Measurements from ENCODE around the gene ADAMTS17. TPM values are rescaled to one million over a fixed set of nuclear protein-coding genes. Genes with fewer than 3 reads are reported as not detected.

ADAMTS17 gene
- total RNA-seq, 1 experiment from 2014 or later: 1.6 TPM

- peaks cover 6% of the 10 kb centered on the region for H3K4me1 ChIP-seq (ENCODE audit: control insufficient read depth, insufficient read depth, low read length)
- ATAC-seq (no peak), DNase-seq (ENCODE audit: low read depth, low spot score) (no peak)
- no peaks in the 10 kb centered on the region for H3K36me3 ChIP-seq (ENCODE audit: control insufficient read depth, insufficient read depth, low read length)
- no peaks in the 10 kb centered on the region for H3K27me3 ChIP-seq (ENCODE audit: control insufficient read depth, insufficient read depth, low read length)
- TF ChIP-seq, protein P1, sequence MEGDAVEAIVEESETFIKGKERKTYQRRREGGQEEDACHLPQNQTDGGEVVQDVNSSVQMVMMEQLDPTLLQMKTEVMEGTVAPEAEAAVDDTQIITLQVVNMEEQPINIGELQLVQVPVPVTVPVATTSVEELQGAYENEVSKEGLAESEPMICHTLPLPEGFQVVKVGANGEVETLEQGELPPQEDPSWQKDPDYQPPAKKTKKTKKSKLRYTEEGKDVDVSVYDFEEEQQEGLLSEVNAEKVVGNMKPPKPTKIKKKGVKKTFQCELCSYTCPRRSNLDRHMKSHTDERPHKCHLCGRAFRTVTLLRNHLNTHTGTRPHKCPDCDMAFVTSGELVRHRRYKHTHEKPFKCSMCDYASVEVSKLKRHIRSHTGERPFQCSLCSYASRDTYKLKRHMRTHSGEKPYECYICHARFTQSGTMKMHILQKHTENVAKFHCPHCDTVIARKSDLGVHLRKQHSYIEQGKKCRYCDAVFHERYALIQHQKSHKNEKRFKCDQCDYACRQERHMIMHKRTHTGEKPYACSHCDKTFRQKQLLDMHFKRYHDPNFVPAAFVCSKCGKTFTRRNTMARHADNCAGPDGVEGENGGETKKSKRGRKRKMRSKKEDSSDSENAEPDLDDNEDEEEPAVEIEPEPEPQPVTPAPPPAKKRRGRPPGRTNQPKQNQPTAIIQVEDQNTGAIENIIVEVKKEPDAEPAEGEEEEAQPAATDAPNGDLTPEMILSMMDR (IDR thresholded peaks at IDR 0.05): no peak
- TF ChIP-seq, protein P2, sequence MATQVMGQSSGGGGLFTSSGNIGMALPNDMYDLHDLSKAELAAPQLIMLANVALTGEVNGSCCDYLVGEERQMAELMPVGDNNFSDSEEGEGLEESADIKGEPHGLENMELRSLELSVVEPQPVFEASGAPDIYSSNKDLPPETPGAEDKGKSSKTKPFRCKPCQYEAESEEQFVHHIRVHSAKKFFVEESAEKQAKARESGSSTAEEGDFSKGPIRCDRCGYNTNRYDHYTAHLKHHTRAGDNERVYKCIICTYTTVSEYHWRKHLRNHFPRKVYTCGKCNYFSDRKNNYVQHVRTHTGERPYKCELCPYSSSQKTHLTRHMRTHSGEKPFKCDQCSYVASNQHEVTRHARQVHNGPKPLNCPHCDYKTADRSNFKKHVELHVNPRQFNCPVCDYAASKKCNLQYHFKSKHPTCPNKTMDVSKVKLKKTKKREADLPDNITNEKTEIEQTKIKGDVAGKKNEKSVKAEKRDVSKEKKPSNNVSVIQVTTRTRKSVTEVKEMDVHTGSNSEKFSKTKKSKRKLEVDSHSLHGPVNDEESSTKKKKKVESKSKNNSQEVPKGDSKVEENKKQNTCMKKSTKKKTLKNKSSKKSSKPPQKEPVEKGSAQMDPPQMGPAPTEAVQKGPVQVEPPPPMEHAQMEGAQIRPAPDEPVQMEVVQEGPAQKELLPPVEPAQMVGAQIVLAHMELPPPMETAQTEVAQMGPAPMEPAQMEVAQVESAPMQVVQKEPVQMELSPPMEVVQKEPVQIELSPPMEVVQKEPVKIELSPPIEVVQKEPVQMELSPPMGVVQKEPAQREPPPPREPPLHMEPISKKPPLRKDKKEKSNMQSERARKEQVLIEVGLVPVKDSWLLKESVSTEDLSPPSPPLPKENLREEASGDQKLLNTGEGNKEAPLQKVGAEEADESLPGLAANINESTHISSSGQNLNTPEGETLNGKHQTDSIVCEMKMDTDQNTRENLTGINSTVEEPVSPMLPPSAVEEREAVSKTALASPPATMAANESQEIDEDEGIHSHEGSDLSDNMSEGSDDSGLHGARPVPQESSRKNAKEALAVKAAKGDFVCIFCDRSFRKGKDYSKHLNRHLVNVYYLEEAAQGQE (IDR thresholded peaks at IDR 0.05; ENCODE audit: insufficient read depth in 1 of 2, low read depth in 2 of 2, low read length in 1 of 2): no peak
- TF ChIP-seq TCF7L2 (IDR thresholded peaks at IDR 0.05; ENCODE audit: low read depth, low read length) (no peak), SIN3A (IDR thresholded peaks at IDR 0.05; ENCODE audit: borderline replicate concordance, insufficient read depth, low read depth, low read length) (no peak), POLR2AphosphoS5 (IDR thresholded peaks at IDR 0.05; ENCODE audit: low read depth, low read length) (no peak)
- ChIA-PET POLR2A (no interaction called here), CTCF (no interaction called here)
- no peaks in the 10 kb centered on the region for H3K9me3 ChIP-seq (ENCODE audit: control insufficient read depth, insufficient read depth, low read depth, low read length)
- BruUV-seq (replicated peaks): no TSS peak
- intact Hi-C loops (cut with micrococcal nuclease; ENCODE audit: unreplicated experiment) (no loop called here), in situ Hi-C loops (cut with HindIII; ENCODE audit: low pct_unique_long_range_greater_than_20kb, low sequenced_read_pairs) (no loop called here)
- no peak overlapping the region for H3K4me3 ChIP-seq (ENCODE audit: low read depth in 2 of 2, low read length in 2 of 2)
- no peak overlapping the region for H3K27ac ChIP-seq (ENCODE audit: low read length)
Measured at GRCh38 chr15:100108846-100109245, 232.9 kb downstream of the ADAMTS17 start.

- H3K9me3 ChIP-seq (ENCODE audit: control insufficient read depth, insufficient read depth, low read depth, low read length): no peaks in the 10 kb centered on the region
- TF ChIP-seq SIN3A (IDR thresholded peaks at IDR 0.05; ENCODE audit: borderline replicate concordance, insufficient read depth, low read depth, low read length): no peak
- no peak for TF ChIP-seq TCF7L2 (IDR thresholded peaks at IDR 0.05; ENCODE audit: low read depth, low read length)
- no peak for TF ChIP-seq POLR2AphosphoS5 (IDR thresholded peaks at IDR 0.05; ENCODE audit: low read depth, low read length)
- TF ChIP-seq, protein P2 (IDR thresholded peaks at IDR 0.05; ENCODE audit: insufficient read depth in 1 of 2, low read depth in 2 of 2, low read length in 1 of 2): no peak
- TF ChIP-seq, protein P1 (IDR thresholded peaks at IDR 0.05): no peak
- CTCF ChIA-PET: no interaction called here
- no peaks in the 10 kb centered on the region for H3K27me3 ChIP-seq (ENCODE audit: control insufficient read depth, insufficient read depth, low read length)
- in situ Hi-C loops (cut with HindIII; ENCODE audit: low pct_unique_long_range_greater_than_20kb, low sequenced_read_pairs) (no loop called here), intact Hi-C loops (cut with micrococcal nuclease; ENCODE audit: unreplicated experiment) (no loop called here)
- H3K4me1 ChIP-seq (ENCODE audit: control insufficient read depth, insufficient read depth, low read length): peaks cover 6% of the 10 kb centered on the region
- no peak overlapping the region for H3K27ac ChIP-seq (ENCODE audit: low read length)
- no TSS peak for BruUV-seq (replicated peaks)
- H3K4me3 ChIP-seq (ENCODE audit: low read depth in 2 of 2, low read length in 2 of 2): no peak overlapping the region
- no peaks in the 10 kb centered on the region for H3K36me3 ChIP-seq (ENCODE audit: control insufficient read depth, insufficient read depth, low read length)
- POLR2A ChIA-PET: no interaction called here
- ATAC-seq (no peak), DNase-seq (ENCODE audit: low read depth, low spot score) (no peak)
Measured at GRCh38 chr15:100108346-100108745, 233.4 kb downstream of the ADAMTS17 start.
